Caco-2 (cell line): ENCODE data around the gene ATXN1. TPM values are rescaled to one million over a fixed set of nuclear protein-coding genes. Genes with fewer than 3 reads are reported as not detected.

Experiments
- BruUV-seq: library from RNA; stranded (reverse); fragments of 400-500 nt; replicated peaks from 2 replicates; lab custom pipeline; 2021; lab: Mats Ljungman, UMichigan
- CTCF ChIA-PET: fragments of 300-600 bp; sonication (Branson Sonifier 250); formaldehyde crosslinking; loops from one replicate; lab custom pipeline; 2022; ENCODE audit warnings: antibody characterized with exemption; lab: Charles Lee
- POLR2A ChIA-PET: fragments of 300-600 bp; sonication (Branson Sonifier 250); formaldehyde crosslinking; loops from one replicate; lab custom pipeline; 2022; ENCODE audit warnings: antibody characterized with exemption; lab: Charles Lee
- DNase-seq, 2 experiments: peaks; one replicate each; pipeline versions ENCODE4 v3.0.0 to v3.0.0-alpha.2; 2020 to 2022
- H3K27me3 ChIP-seq: replicated peaks from 2 replicates; pipeline ENCODE4 v1.6.0; 2011; ENCODE audit warnings: low read length; ENCODE audit not compliant: control insufficient read depth, insufficient read depth
- H3K36me3 ChIP-seq: 2 replicates; pipeline ENCODE4 v1.5.1; 2011; ENCODE audit warnings: low read length; ENCODE audit not compliant: control insufficient read depth, insufficient read depth
- H3K4me1 ChIP-seq: fragments of 250-450 bp; sonication (Bioruptor Pico); 2 replicates; pipeline ENCODE4 v1.5.1; 2020; ENCODE audit warnings: mild to moderate bottlenecking
- H3K4me3 ChIP-seq: 2 replicates; pipeline ENCODE4 v1.5.1; 2011; ENCODE audit warnings: low read depth, mild to moderate bottlenecking, control low read depth, low read length
- H3K9me3 ChIP-seq: fragments of 250-450 bp; sonication (Bioruptor Pico); 2 replicates; pipeline ENCODE4 v1.5.1; 2020; ENCODE audit warnings: mild to moderate bottlenecking, moderate library complexity
- H3K27ac Mint-ChIP-seq: one replicate; pipeline ENCODE4 v1.8.0; 2022; ENCODE audit warnings: mixed read lengths; ENCODE audit not compliant: unreplicated experiment
- H3K27me3 Mint-ChIP-seq: one replicate; pipeline ENCODE4 v1.8.0; 2022; ENCODE audit warnings: mixed read lengths; ENCODE audit not compliant: insufficient read depth, unreplicated experiment
- H3K36me3 Mint-ChIP-seq: one replicate; pipeline ENCODE4 v1.8.0; 2022; ENCODE audit warnings: mild to moderate bottlenecking, mixed read lengths; ENCODE audit not compliant: insufficient read depth, unreplicated experiment
- H3K4me1 Mint-ChIP-seq: one replicate; pipeline ENCODE4 v1.8.0; 2022; ENCODE audit warnings: low read depth, mixed read lengths; ENCODE audit not compliant: unreplicated experiment
- H3K4me3 Mint-ChIP-seq: one replicate; pipeline ENCODE4 v1.8.0; 2022; ENCODE audit warnings: mild to moderate bottlenecking, moderate library complexity, mixed read lengths; ENCODE audit not compliant: unreplicated experiment
- H3K9me3 Mint-ChIP-seq: one replicate; pipeline ENCODE4 v1.8.0; 2022; ENCODE audit warnings: mixed read lengths; ENCODE audit not compliant: unreplicated experiment
- intact Hi-C: fragments of 100-400 bp; cut with micrococcal nuclease; formaldehyde crosslinking; loops from one replicate; pipeline ENCODE4 v1.10.0; 2022; ENCODE audit not compliant: unreplicated experiment
- total RNA-seq: library from RNA; stranded (reverse); gene quantifications from 2 replicates; pipeline ENCODE4 v1.2.3, GENCODE V29; 2022
- TF ChIP-seq, protein P1 (sequence below), 2 experiments: fragments of 200-600 bp in 1 of 2; IDR thresholded peaks; 1 replicate in 1 of 2; 2 replicates in 1 of 2; pipeline versions ENCODE4 v1.5.1 to v1.8.0; 2011 to 2022; ENCODE audit warnings: antibody characterized with exemption in 1 of 2, control low read depth in 1 of 2, inconsistent platforms in 1 of 2, low read depth in 1 of 2, low read length in 1 of 2, mild to moderate bottlenecking in 1 of 2, moderate library complexity in 1 of 2; ENCODE audit not compliant: insufficient read depth in 1 of 2, severe bottlenecking in 1 of 2, unreplicated experiment in 1 of 2

The ATXN1 gene
- total RNA-seq, 1 experiment from 2014 or later = 14.2 TPM

GRCh38 chr6:16415677-16416076 is 345.6 kb downstream of the ATXN1 start:
- Histone ChIP-seq H3K9me3 (no peaks in the 10 kb centered on the region), H3K4me1 (no peaks in the 10 kb centered on the region; the same call in 1 of the 2 replicates), H3K36me3 (no peaks in the 10 kb centered on the region), H3K27me3 (no peaks in the 10 kb centered on the region), H3K4me3 (no peak overlapping the region)
- ChIA-PET CTCF (no interaction called here), POLR2A (no interaction called here)
- Mint-ChIP-seq H3K4me3 (no peak overlapping the region), H3K36me3 (no peaks in the 10 kb centered on the region), H3K9me3 (no peaks in the 10 kb centered on the region), H3K27me3 (no peaks in the 10 kb centered on the region), H3K27ac (no peak overlapping the region), H3K4me1 (peaks cover 5% of the 10 kb centered on the region)
- intact Hi-C loops = no loop called here
- TF ChIP-seq, protein P1, sequence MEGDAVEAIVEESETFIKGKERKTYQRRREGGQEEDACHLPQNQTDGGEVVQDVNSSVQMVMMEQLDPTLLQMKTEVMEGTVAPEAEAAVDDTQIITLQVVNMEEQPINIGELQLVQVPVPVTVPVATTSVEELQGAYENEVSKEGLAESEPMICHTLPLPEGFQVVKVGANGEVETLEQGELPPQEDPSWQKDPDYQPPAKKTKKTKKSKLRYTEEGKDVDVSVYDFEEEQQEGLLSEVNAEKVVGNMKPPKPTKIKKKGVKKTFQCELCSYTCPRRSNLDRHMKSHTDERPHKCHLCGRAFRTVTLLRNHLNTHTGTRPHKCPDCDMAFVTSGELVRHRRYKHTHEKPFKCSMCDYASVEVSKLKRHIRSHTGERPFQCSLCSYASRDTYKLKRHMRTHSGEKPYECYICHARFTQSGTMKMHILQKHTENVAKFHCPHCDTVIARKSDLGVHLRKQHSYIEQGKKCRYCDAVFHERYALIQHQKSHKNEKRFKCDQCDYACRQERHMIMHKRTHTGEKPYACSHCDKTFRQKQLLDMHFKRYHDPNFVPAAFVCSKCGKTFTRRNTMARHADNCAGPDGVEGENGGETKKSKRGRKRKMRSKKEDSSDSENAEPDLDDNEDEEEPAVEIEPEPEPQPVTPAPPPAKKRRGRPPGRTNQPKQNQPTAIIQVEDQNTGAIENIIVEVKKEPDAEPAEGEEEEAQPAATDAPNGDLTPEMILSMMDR (IDR thresholded peaks at IDR 0.05; ENCODE audit: insufficient read depth in 1 of 2, low read depth in 1 of 2, low read length in 1 of 2, severe bottlenecking in 1 of 2, unreplicated experiment in 1 of 2) = no peak
- no peak for DNase-seq
- BruUV-seq = no TSS peak

DNA sequence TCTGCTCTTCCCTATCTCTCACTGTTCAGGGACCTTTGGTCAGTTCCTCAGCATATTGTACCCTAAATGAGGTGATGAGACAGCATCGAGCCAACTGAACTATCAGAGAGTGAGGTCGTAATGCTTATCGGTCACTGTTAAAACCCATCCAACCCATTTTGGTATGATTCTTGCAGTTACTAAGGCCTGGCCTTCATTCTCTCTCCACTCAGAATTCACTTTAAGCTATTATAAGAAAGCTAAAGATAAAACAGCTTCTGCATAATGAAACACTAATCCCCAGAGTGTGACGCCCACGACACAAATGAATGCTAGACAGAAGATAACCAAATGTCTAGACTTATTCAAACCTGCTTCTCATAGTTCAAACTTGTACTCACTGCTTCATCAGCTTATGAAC is 347.1 kb downstream of the ATXN1 start:
- intact Hi-C loops = no loop called here
- no peak for DNase-seq
- ChIA-PET POLR2A (interaction anchor here (0.6 kb wide), 1 partner anchor 18 kb away, joined by 3 read pairs; no protein-coding TSS in a partner anchor), CTCF (no interaction called here)
- Histone ChIP-seq H3K27me3 (no peaks in the 10 kb centered on the region), H3K4me1 (no peaks in the 10 kb centered on the region; the same call in 1 of the 2 replicates), H3K36me3 (no peaks in the 10 kb centered on the region), H3K9me3 (no peaks in the 10 kb centered on the region), H3K4me3 (no peak overlapping the region)
- TF ChIP-seq, protein P1 (IDR thresholded peaks at IDR 0.05; ENCODE audit: insufficient read depth in 1 of 2, low read depth in 1 of 2, low read length in 1 of 2, severe bottlenecking in 1 of 2, unreplicated experiment in 1 of 2) = no peak
- no peaks in the 10 kb centered on the region for H3K36me3 Mint-ChIP-seq
- H3K9me3 Mint-ChIP-seq = no peaks in the 10 kb centered on the region
- H3K4me3 Mint-ChIP-seq = no peak overlapping the region
- no TSS peak for BruUV-seq
- no peak overlapping the region for H3K27ac Mint-ChIP-seq
- H3K27me3 Mint-ChIP-seq = no peaks in the 10 kb centered on the region
- H3K4me1 Mint-ChIP-seq = peaks cover 5% of the 10 kb centered on the region

GRCh38 chr6:16413399-16413798 is 347.9 kb downstream of the ATXN1 start:
- Histone ChIP-seq H3K27me3 (no peaks in the 10 kb centered on the region), H3K4me1 (no peaks in the 10 kb centered on the region; the same call in 1 of the 2 replicates), H3K4me3 (no peak overlapping the region), H3K9me3 (no peaks in the 10 kb centered on the region), H3K36me3 (no peaks in the 10 kb centered on the region)
- ChIA-PET CTCF (no interaction called here), POLR2A (no interaction called here)
- Mint-ChIP-seq H3K9me3 (no peaks in the 10 kb centered on the region), H3K27me3 (no peaks in the 10 kb centered on the region), H3K36me3 (no peaks in the 10 kb centered on the region), H3K27ac (no peak overlapping the region), H3K4me3 (no peak overlapping the region), H3K4me1 (peaks cover 5% of the 10 kb centered on the region)
- TF ChIP-seq, protein P1 (IDR thresholded peaks at IDR 0.05; ENCODE audit: insufficient read depth in 1 of 2, low read depth in 1 of 2, low read length in 1 of 2, severe bottlenecking in 1 of 2, unreplicated experiment in 1 of 2) = no peak
- BruUV-seq = no TSS peak
- no peak for DNase-seq
- intact Hi-C loops = no loop called here
